GM19372 (cell line): ENCODE measurements around the gene ELOVL1.
"Not testable (repeated sequence)": the region's sequence is repeated elsewhere in the genome, so short reads cannot be mapped to it uniquely, and the experiment has no call there.

Experiments
- ATAC-seq: cut with Tn5 transposase; IDR thresholded peaks from one replicate; pipeline ENCODE4 v1.9.1; 2021; ENCODE audit warnings: mild to moderate bottlenecking, low read depth, moderate library complexity; ENCODE audit not compliant: unreplicated experiment

Gene ELOVL1

DNA sequence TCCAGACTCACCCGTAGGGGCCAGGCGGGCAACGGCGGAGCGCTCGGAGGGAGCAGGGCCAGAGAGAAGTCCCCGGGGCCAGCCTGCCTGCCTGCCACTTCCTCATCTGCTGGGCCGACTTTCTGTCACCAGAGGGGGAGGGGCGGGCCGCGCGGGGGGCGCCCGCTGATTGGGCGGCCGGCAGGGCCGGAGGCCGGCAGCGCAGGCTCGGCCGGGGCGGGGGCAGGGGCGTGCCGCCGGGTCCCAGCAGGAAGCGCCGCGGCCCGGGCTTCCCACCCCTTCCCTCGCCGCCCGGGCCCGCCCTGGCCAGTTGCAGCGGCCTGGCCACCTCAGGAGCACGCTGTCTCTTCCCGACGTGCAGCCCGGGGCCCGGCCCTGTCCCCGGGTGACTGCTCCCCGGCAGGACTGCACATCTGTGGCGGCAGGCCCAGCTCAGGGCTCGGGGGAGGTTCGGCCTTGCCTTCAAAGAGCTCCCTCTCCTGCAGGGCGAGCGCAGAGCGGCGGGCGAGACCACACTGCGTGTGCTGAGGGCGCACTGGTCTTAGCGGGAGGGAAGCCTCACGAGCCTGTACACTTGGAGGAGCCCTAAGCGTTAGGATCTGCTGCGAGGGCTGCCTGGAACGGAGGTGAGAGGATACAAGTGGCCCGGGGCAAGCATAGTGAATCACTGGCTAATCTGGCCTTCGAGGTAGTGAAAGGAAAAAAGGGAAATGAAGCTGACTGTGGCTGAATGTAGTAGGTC, at the start of gene ELOVL1:
Gene ELOVL1 (minus strand): TSS at position 108 of the 742 bp plus-strand sequence. CDS start 2,402 bp downstream, outside the sequence.
- peak; percentile 76 for ATAC-seq

DNA sequence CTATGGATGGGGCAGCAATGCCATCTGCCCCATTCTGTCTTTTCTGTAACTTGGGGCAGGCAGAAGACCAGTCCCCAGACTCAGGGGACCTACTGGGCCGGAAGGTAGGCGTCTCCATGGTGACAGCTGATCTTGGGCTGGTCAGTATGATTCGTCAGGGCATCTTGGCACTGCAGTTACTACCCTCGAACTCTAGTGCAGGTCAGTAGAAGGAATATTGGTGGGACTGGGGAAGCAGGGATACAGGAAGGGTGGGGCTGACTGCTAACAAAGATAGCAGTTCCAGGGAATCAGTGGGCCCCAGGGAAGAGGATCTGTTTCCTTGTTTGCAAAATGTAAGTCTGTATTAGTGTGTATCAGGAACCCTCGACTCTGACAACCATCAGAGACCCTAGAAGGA, 48.1 kb upstream of the ELOVL1 start:
- ATAC-seq = no peak

DNA sequence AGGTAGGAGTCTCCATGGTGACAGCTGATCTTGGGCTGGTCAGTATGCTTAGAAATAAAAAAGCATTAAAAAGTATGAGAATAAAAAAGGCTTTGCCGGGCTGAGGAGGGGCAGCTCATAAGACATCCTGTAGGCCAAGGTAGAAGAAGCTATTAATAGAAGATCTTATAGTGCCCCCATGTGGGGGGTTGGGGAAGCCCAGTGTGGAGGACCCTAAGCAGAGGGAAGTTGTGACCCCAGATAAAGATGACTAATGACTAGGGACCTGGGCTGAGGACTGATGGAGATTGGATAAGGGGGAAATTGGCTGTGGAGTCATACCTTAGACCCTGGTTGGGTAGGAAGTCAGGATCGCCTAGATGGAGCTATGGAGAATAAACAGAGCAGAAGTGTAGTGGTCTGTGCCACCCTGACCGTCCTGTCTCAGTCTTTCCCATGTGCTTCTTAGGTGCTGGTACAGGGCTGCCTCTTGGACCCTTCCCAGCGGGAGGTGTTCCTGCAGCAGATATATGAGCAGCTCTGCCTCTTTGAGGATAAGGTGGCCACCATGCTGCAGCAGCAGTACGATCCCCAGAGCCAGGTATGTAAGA, 46.9 kb upstream of the ELOVL1 start:
- ATAC-seq = no peak

DNA sequence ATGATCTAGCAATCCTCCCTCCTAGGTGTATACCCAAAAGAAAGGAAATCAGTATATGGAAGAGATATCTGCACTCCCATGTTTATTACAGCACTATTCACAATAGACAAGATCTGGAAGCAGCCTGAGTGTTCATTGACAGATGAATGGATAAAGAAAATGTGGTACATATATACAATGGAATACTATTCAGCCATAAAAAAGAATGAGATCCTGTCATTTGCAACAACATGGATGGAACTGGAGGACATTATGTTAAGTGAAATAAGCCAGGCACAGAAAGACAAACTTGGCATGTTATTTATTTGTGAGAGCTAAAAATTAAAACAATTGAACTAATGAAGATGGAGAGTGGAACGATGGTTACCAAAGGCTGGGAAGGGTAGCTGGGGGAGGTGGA, 45.6 kb upstream of the ELOVL1 start:
- not testable (repeated sequence) for ATAC-seq

DNA sequence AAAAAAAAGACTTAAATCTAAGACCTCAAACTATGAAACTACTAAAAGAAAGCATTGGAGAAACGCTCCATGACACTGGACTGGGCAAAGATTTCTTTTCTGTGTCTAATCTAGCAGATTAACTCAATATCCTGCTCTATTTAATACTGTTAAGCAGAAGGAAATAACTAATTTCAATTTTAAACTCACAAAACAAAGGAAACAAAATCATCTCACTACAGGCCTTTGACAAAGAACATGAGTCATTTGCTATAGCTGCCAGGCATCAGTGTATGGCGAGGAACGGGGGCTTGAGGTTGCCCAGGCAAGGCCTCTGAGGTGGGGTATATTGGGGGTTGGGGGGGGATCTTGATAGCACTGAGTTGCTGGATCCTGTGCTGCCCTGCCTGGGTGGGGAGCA, 42.8 kb upstream of the ELOVL1 start:
- no peak for ATAC-seq

DNA sequence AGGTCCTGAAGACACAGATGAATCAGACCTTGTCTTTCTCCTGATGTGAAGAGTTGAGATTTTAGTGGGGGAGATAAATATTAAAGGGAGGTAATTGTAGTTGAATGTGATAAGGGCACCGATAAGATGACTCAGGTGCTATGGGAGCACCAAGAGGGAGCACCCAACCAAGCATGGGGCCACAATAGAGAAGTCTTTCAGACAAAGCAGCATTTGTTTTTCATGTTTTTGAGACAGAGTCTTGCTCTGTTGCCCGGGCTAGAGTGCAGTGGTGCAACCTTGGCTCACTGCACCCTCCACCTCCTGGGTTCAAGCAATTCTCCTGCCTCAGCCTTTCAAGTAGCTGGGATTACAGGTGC, 38.0 kb upstream of the ELOVL1 start:
- no peak for ATAC-seq

DNA sequence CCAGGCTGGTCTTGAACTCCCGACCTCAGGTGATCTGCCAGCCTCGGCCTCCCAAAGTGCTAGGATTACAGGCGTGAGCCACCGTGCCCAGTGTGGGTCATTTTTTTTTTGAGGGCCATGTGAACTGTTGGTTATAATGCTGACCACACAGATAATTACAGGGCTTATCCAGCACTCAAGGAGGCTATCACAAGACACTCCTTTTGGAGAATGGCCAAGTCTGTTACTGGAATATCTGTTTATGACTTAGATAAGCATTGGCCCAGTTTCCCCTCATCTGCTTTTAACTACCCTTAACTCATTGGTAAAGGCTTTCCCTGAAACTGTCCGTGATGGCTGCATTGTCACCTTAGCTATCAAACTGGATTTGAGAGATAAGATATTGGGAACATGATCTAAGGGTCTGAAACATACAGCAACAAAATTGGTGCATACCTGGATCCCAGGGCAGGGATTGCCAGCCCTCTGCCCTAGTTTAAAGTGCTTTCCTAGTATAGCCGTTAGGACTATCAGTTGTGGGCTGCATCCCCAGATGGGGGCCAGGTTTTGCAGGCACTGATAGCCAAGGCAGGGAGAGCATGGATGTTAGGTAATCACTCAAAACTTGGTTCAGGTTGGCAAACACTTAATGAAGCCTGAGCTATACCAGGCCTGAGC, 37.5 kb upstream of the ELOVL1 start:
- ATAC-seq = no peak

DNA sequence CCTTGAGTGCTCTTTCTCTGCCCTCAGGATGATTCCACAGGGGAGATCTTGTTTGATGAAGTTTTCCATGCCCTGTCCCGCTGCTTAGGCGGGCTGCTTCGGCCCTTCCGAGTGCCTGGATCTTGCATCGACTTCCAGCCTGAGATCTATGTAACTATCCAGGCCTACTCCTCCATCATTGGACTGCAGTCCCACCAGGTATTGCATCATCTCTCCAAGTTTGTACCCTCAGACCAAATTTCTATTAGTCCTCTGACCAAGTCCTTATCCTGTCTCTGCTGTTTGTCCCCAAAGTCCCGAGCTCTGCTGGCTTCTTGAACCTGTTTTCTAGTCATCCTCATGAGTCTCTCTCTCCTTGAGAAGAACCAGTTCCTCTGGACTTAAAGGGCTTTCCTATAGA, 36.5 kb upstream of the ELOVL1 start:
- no peak for ATAC-seq

DNA sequence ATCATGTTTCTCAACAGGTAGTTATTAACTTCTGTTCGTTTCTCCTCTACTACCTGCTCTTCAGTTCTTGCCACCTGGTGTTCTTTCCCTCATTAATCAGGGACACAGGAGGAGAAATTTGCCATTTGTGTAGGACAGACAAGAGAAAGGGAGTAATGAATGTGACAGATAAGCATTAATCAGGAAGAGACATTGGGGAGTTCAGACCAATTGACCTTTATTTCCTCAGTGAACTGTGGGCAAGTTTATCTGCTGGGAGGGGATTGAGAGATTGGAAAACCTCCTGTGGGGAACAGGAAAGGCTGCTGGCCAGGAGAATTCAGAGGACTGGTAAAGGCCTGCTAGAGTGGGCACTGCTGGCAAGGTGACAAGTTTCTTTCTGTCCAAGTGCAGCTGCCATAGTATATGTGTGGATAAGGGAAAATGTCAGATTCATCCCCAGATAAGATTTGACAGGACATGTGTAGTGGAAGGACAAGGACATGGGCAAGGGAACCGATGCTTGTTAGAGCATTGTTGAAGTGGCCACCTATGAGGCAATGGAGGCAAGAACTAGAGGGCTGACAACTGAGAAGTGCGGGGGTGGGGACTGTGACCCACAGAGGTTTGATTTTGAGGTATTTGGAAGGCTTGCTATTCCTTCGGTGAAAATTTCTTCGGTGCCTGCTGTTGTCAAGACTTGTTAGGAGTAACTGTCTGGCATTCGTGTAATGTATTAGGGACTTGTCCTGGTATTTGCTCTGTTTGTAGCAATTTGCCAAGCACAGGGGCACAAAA, 34.5 kb upstream of the ELOVL1 start:
- ATAC-seq = no peak

DNA sequence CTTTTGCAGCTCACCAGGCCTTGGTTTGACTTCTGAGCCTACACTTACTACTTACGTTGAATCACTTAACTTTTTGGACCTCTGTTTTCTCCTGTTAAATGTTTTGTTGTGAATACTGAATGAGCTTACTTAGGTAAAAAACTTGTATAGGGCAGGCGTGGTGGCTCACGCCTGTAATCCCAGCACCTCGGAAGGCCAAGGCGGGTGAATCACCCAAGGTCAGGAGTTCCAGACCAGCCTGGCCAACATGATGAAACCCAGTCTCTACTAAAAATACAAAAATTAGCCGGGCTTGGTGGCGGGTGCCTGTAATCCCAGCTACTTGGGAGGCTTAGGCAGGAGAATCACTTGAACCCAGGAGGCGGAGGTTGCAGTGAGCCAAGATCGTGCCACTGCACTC, 32.6 kb upstream of the ELOVL1 start:
- not testable (repeated sequence) for ATAC-seq

DNA sequence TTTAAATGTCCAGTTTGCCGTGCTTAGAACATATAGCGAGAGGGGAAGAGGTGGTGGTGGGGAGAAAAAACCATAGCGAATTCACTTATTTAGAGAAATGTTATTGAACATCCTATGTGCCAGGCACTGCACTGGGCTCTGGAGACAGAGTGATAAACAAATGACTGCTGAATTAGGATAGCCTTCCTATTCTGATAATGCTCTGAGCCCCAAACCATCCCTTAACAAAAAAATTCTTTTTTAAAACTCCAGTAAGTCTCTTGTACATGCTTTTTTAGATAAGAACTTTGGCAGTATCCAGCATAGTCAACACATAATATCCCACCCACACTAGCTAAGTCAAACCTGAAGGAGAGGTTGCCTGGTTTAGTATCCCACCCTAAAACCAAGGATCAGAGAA, 30.4 kb upstream of the ELOVL1 start:
- ATAC-seq = no peak

DNA sequence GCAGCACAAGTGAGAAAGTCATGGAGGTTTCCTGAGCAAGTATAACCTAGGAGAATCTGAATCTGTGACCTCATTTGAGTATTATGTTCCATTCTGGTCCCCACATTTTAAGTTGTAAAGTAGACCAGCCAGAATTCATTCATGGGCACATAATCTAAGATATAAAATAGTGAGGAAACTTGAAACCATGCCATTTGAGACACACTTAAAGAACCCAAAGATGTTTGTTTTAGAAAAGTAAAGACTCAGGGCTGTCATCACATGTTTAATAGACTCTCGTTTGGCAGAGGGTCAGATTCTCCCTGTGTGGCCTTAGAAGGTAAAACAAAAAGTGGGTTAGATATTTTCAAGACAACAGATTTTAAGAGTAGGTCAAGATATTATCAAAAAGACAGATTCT, 28.2 kb upstream of the ELOVL1 start:
- no peak for ATAC-seq

DNA sequence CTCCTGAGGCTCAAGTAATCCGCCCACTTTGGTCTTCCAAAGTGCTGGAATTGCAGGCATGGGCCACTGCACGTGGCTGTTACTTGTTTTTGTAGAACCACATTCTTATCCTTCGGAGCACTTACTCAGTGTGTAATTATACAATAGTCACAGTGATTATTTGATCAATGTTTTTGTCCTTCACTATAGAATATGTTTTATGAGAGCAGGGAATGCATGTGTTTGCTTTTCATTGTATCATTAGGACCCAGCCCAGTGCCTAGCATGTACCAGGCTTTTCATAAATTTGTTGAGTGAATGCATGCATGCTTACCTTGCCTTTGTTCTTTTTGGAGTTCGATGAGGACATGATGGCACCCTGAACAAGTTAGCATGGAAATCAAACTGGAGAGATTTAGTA, 27.7 kb upstream of the ELOVL1 start:
- ATAC-seq = no peak

DNA sequence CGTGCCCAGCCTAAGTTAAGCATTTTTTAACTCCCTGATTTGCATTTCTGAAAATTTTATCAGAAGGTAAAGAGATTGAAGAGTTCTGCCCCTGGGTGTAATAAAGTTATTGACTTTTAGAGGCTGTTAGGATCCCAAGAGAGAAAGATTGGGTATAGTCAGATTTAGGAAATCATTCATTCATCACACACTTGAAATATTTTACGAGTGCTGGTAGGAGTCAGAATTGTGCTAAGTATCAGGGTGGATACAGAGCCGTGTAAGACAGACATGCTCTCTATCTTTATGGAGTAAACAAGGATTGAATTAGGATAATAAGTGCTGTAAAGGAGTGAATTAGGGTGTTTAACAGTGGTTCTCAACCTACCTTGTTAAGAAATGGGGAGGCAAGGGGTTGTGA, 24.9 kb upstream of the ELOVL1 start:
- no peak for ATAC-seq

DNA sequence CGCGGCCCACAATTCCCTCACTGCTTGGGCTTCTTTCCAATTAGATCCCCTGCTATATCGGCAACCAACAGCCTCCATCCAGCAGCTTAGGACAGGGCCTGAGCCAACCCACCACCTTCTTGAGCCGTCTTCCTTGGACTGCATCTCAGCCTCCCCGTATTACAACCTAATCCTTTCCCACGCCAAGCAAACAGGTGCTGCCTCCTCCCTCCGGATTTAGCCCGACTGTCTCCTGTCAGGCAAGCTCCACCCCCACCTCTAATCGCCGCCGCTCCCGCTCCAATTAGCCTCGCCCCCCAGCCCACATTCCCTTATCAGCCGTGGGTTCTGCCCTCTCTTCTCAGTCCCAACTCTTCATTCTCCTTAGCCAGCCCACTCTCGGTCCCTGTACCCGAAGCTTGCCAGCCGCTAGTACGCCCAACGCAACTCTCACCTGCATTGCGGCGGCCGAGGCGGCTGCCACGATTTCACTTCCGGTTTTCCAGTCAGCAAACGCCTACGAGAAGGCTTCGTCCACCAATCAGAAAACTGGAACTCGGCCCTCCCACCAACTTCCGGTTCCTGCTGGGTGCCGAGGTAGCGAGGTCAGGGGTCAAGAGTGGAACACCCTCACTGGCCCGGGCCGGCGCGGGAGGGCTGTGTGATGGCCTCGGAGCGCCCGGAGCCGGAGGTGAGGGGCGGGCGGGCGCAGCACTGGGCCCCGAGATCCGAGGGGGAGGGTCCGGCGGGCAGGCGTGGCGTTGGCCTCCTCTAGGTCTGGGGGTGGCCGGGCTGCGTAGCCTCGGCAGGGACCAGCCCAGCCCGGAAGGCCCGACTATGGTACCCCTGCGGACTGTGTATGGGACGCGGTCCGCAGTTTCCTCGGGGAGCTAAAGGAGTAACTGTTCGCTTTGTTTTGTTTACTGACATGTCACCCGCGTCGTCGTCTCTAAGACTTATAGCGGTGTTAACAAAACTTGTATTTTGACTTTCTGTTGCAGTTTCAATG, 21.8 kb upstream of the ELOVL1 start, which contains the start of the genes MED8 and SZT2:
Gene MED8 (minus strand): TSS at position 475 of the 988 bp plus-strand sequence. CDS start 36 bp downstream, at position 439.
Gene SZT2 (plus strand): TSS at position 574 of the 988 bp plus-strand sequence. CDS start 70 bp downstream, at position 644.
- peak; percentile 84 for ATAC-seq

DNA sequence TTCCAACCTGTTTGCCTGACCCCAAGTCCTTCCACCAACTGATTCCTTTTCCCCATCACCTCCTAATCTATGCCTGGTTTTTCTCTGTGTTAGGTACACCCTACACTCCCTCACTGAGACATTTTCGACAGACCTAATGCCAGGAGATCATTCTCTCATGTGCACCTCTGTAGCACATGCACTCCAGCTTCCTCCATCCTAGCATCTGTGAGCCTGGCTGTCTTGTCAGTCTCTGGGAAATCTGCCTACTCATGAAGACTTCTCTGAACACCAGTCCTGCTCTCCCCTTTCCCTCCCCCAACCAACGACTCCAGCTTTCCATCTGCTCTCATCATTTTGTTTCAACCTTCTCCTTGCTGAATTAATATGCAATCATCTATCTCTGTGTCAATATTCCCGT, 20.8 kb upstream of the ELOVL1 start:
- no peak for ATAC-seq

DNA sequence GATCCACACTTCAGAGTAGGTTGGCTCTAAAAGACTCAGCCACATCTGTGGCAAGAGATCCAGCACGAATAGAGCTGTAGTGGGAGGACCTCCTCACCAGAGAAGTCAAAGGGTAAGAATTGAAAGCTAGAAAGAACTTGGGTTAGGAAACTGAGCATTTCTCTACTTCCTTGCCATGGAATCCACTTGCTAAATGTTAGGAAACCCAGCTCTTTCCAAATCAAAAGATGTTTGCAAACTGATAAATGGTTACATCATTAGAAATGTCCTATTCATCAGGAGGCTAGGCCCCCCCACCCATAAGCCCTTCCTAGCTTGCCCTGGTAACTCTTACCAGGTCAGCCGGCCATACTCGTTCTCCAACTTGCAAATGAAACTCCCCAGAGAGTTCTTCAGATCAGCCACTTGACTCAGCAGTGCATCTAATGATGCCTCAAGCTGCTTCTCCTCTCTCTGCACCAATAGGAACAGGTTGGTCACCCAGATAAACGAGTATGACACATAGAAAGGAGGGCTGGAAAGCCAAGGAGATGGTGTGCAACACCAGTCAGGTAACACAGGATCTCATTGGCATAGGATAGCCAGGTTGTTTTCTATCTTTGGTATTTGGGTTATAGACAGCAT, 20.3 kb upstream of the ELOVL1 start:
- ATAC-seq = no peak

DNA sequence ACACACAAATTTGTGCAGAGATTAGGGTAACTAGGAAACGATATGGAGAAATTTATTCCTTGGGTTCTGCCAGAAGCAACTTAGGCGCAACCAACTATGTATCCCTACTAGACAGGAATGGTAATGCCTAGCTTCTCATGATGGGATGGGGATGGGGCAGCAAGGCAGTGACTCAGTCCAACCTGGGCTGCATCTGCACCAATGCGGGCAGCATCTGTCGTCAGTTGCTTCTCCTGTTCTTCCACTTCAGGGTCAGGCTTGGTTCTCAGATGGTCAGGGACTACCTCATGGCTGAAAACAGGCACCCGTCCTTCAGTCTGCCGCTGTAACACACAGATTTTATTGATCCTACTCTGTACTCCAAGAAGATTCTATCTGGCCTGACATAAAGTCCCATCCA, 18.9 kb upstream of the ELOVL1 start:
- no peak for ATAC-seq

DNA sequence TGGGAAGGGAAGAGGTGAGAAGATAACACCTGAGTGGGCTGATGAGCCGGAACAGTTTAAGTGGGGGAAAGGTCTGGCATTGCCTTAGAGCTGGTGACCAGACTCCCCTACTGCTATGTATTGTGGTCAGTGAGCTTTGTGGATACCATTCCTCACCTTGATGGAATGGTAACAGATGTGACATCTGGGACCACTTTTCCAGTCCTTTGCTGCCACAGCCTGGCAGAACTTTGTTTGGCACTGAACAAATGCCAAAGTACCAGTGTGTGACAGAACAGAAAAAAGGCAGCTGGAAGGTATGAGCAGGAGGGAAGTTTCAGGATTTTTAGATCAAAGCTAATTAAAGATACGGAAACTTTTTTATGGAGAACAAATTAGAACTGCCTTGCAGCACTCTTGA, 15.6 kb upstream of the ELOVL1 start:
- ATAC-seq = no peak
